OCI-LY1 (cell line): ENCODE measurements around the gene RNF217.

Experiments
- H2AFZ ChIP-seq: fragments of 200-600 bp; sonication (generic), shearing (Covaris generic); 2 replicates; pipeline ENCODE4 v1.6.0; 2014; ENCODE audit warnings: antibody characterized with exemption, mild to moderate bottlenecking, low read length
- H3F3A ChIP-seq: fragments of 200-600 bp; sonication (generic), shearing (Covaris generic); 2 replicates; pipeline ENCODE4 v1.6.0; 2014; ENCODE audit warnings: mild to moderate bottlenecking, antibody characterized with exemption, low read length, moderate library complexity; ENCODE audit not compliant: insufficient read depth
- H3K27ac ChIP-seq: fragments of 200-600 bp; sonication (generic); 2 replicates; pipeline ENCODE4 v1.5.1; 2014; ENCODE audit warnings: low read length, mixed run types, mild to moderate bottlenecking, low read depth; ENCODE audit not compliant: poor library complexity, severe bottlenecking
- H3K27me3 ChIP-seq: fragments of 200-600 bp; sonication (generic); 2 replicates; pipeline ENCODE4 v1.6.0; 2014; ENCODE audit warnings: antibody characterized with exemption, mild to moderate bottlenecking, low read length, moderate library complexity; ENCODE audit not compliant: insufficient read depth
- H3K36me3 ChIP-seq: fragments of 200-600 bp; sonication (generic); 2 replicates; pipeline ENCODE4 v1.6.1; 2014; ENCODE audit warnings: mild to moderate bottlenecking, antibody characterized with exemption, low read length, moderate library complexity, mixed read lengths; ENCODE audit not compliant: insufficient read depth
- H3K4me1 ChIP-seq: fragments of 200-600 bp; sonication (generic); 2 replicates; pipeline ENCODE4 v1.5.1; 2014; ENCODE audit warnings: mild to moderate bottlenecking, low read length, moderate library complexity; ENCODE audit not compliant: insufficient read depth, severe bottlenecking
- H3K4me2 ChIP-seq: fragments of 200-600 bp; sonication (generic), shearing (Covaris generic); 2 replicates; pipeline ENCODE4 v1.6.1; 2014; ENCODE audit warnings: low read length
- H3K4me3 ChIP-seq: fragments of 200-600 bp; sonication (generic); 2 replicates; pipeline ENCODE4 v1.5.1; 2014; ENCODE audit warnings: low read length, low read depth, mild to moderate bottlenecking, mixed read lengths; ENCODE audit not compliant: poor library complexity, severe bottlenecking
- H3K79me2 ChIP-seq: fragments of 200-600 bp; shearing (Covaris generic); 2 replicates; pipeline ENCODE4 v1.6.1; 2016; ENCODE audit warnings: mixed run types, low read length, mixed read lengths; ENCODE audit not compliant: insufficient read depth
- H3K9ac ChIP-seq: fragments of 200-600 bp; sonication (generic), shearing (Covaris generic); 2 replicates; pipeline ENCODE4 v1.6.1; 2014; ENCODE audit warnings: mild to moderate bottlenecking, low read length, mixed read lengths
- H3K9me2 ChIP-seq: fragments of 200-600 bp; sonication (generic), shearing (Covaris generic); 2 replicates; pipeline ENCODE4 v1.6.1; 2014; ENCODE audit warnings: low read depth, mild to moderate bottlenecking, low read length, mixed read lengths
- H3K9me3 ChIP-seq: fragments of 200-600 bp; shearing (Covaris generic); 2 replicates; pipeline ENCODE4 v1.6.1; 2014; ENCODE audit warnings: low read length, mixed read lengths
- H4K20me1 ChIP-seq: fragments of 200-600 bp; sonication (generic), shearing (Covaris generic); 2 replicates; pipeline ENCODE4 v1.6.0; 2016; ENCODE audit warnings: mild to moderate bottlenecking, low read length; ENCODE audit not compliant: insufficient read depth
- CTCF ChIP-seq: fragments of 200-600 bp; sonication (generic), shearing (Covaris generic); IDR thresholded peaks from 2 replicates; pipeline ENCODE4 v1.5.1; 2017; ENCODE audit warnings: mild to moderate bottlenecking, antibody characterized with exemption, low read length, moderate library complexity, mixed read lengths
- EZH2 ChIP-seq: fragments of 200-600 bp; sonication (generic), shearing (Covaris generic); IDR thresholded peaks from 2 replicates; pipeline ENCODE4 v1.8.0; 2017; ENCODE audit warnings: borderline replicate concordance, mixed run types, mild to moderate bottlenecking, antibody characterized with exemption, low read length, moderate library complexity, mixed read lengths

Gene RNF217

GRCh38 chr6:125038925-125039324, 76.7 kb downstream of the RNF217 start:
- no peak for TF ChIP-seq CTCF
- TF ChIP-seq EZH2 = no peak
- H4K20me1 ChIP-seq = no peaks in the 10 kb centered on the region
- no peaks in the 10 kb centered on the region for H3K9me2 ChIP-seq
- no peaks in the 10 kb centered on the region for H3K79me2 ChIP-seq
- no peaks in the 10 kb centered on the region for H3K27me3 ChIP-seq
- H3K4me1 ChIP-seq = no peaks in the 10 kb centered on the region
- no peaks in the 10 kb centered on the region for H3K9me3 ChIP-seq
- no peaks in the 10 kb centered on the region for H3F3A ChIP-seq
- H3K27ac ChIP-seq = no peak overlapping the region
- H3K9ac ChIP-seq = no peak overlapping the region
- no peak overlapping the region for H3K4me3 ChIP-seq
- H3K4me2 ChIP-seq = no peak overlapping the region
- H3K36me3 ChIP-seq = no peaks in the 10 kb centered on the region
- no peak overlapping the region for H2AFZ ChIP-seq

- H2AFZ ChIP-seq = no peak overlapping the region
- no peak for TF ChIP-seq CTCF
- no peak for TF ChIP-seq EZH2
Observed at GRCh38 chr6:125041740-125042459, 79.7 kb downstream of the RNF217 start.

GRCh38 chr6:125044066-125044465, 81.8 kb downstream of the RNF217 start:
- H3K9me2 ChIP-seq = no peaks in the 10 kb centered on the region

More at GRCh38 chr6:125041740-125042459, 79.7 kb downstream of the RNF217 start:
- Histone ChIP-seq H3K4me3 (no peak overlapping the region), H3F3A (no peaks in the 10 kb centered on the region), H4K20me1 (no peaks in the 10 kb centered on the region), H3K27me3 (no peaks in the 10 kb centered on the region), H3K27ac (no peak overlapping the region), H3K4me2 (no peak overlapping the region), H3K36me3 (no peaks in the 10 kb centered on the region), H3K79me2 (no peaks in the 10 kb centered on the region), H3K9me3 (no peaks in the 10 kb centered on the region), H3K9ac (no peak overlapping the region), H3K4me1 (no peaks in the 10 kb centered on the region), H3K9me2 (no peaks in the 10 kb centered on the region)

More at GRCh38 chr6:125044066-125044465, 81.8 kb downstream of the RNF217 start:
- Histone ChIP-seq H3F3A (no peaks in the 10 kb centered on the region), H3K79me2 (no peaks in the 10 kb centered on the region), H4K20me1 (no peaks in the 10 kb centered on the region), H2AFZ (no peak overlapping the region), H3K4me3 (no peak overlapping the region), H3K36me3 (no peaks in the 10 kb centered on the region), H3K4me1 (no peaks in the 10 kb centered on the region), H3K9ac (no peak overlapping the region), H3K4me2 (no peak overlapping the region), H3K9me3 (no peaks in the 10 kb centered on the region), H3K27ac (no peak overlapping the region), H3K27me3 (no peaks in the 10 kb centered on the region)
- TF ChIP-seq EZH2 = no peak
- no peak for TF ChIP-seq CTCF
